SK-N-SH (cell line): ENCODE results near the gene PCNT.

Source experiments
- EP300 ChIP-seq, 2 experiments: IDR thresholded peaks; 2 replicates each; pipeline versions ENCODE4 v1.4.0 to v1.6.1; 2012; ENCODE audit warnings: borderline replicate concordance in 1 of 2, low read depth in 1 of 2, low read length in 1 of 2
- GATA2 ChIP-seq: sonication (generic); formaldehyde crosslinking; IDR thresholded peaks from 2 replicates; pipeline ENCODE4 v1.5.0; 2020; ENCODE audit warnings: mild to moderate bottlenecking, missing genetic modification reagents
- RAD21 ChIP-seq: IDR thresholded peaks from 2 replicates; pipeline ENCODE4 v1.6.1; 2012; ENCODE audit warnings: mild to moderate bottlenecking, low read length
- TF ChIP-seq, protein P1 (sequence below): fragments of 200-600 bp; sonication (generic); IDR thresholded peaks from 2 replicates; pipeline ENCODE4 v1.6.1; 2017; ENCODE audit warnings: antibody characterized with exemption, mild to moderate bottlenecking, moderate library complexity
- TF ChIP-seq, protein P2 (sequence below): fragments of 150-350 bp; IDR thresholded peaks from 2 replicates; pipeline ENCODE4 v1.6.1; 2017; ENCODE audit warnings: antibody characterized with exemption, low read length, low read depth, borderline replicate concordance

DNA sequence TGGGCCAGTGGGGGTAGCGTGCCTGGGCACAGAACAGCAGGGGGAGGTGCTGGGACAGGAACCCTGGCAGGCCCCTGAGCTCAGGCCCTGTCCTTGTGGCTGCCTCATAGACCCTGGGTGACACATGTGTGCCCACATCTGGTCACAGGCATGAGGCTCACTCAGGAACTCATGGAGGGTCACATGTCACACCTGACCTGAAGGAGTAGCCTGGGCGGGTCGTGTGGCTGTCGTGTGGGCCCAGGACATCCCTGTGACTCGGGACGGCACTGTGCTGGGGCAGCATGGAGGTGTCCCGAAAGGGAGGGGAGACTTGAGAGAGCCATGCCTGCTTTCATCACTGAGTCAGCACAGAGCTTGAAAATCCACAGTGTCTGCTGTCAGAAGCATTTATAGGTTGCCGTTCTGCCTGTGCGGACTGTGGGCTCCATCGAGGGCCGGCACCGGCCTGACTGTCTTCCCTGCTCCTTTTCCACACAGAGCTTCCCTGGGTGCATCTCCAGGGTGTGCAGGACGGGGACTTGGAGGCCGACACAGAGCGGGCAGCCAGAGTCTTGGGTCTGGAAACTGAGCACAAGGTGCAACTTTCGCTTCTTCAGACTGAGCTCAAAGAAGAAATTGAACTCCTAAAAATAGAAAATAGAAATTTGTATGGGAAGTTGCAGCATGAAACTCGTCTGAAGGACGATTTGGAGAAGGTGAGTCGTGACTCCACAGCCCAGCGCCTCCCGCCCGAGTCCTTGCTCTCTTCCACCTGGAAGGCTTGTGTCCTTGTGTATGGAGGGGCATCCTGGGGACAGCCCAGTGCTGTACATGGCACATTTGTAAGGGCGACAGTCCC lies 32.8 kb downstream of the PCNT start:
- TF ChIP-seq, protein P1, sequence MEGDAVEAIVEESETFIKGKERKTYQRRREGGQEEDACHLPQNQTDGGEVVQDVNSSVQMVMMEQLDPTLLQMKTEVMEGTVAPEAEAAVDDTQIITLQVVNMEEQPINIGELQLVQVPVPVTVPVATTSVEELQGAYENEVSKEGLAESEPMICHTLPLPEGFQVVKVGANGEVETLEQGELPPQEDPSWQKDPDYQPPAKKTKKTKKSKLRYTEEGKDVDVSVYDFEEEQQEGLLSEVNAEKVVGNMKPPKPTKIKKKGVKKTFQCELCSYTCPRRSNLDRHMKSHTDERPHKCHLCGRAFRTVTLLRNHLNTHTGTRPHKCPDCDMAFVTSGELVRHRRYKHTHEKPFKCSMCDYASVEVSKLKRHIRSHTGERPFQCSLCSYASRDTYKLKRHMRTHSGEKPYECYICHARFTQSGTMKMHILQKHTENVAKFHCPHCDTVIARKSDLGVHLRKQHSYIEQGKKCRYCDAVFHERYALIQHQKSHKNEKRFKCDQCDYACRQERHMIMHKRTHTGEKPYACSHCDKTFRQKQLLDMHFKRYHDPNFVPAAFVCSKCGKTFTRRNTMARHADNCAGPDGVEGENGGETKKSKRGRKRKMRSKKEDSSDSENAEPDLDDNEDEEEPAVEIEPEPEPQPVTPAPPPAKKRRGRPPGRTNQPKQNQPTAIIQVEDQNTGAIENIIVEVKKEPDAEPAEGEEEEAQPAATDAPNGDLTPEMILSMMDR, result no peak
- TF ChIP-seq RAD21 (no peak), EP300 (IDR thresholded peaks at IDR 0.05; ENCODE audit: borderline replicate concordance in 1 of 2, low read depth in 1 of 2, low read length in 1 of 2) (no peak), GATA2 (CRISPR knock-in tag) (no peak)
- TF ChIP-seq, protein P2, sequence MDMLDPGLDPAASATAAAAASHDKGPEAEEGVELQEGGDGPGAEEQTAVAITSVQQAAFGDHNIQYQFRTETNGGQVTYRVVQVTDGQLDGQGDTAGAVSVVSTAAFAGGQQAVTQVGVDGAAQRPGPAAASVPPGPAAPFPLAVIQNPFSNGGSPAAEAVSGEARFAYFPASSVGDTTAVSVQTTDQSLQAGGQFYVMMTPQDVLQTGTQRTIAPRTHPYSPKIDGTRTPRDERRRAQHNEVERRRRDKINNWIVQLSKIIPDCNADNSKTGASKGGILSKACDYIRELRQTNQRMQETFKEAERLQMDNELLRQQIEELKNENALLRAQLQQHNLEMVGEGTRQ, result no peak
